ENCODE data around the gene MC5R.

DNA sequence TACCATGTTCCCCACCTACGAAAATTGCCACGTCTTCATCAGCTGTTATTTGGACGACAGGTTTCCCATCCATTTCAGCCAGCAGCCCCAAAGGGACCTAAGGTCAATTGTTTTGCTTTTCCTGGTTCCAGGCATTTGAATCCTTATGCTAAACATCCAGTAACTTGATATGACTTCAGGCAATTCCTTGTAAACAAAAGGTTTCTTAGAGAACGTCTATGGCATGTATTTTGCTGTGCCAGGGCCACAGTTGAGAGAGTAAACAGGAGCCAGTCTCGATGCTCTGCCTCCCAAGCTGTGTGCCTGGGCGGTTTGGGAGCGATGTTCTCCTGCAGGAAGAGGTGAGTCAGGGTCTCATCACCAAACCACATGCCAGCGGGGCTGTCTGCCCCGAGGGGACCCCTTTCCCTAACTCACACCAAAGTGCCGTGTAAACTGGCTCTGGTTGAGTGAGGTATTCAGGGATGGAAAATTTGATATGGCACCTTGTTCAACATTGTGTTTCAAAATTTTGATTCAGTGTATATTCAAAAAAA lies 12.9 kb upstream of the MC5R start:
- TF ChIP-seq POLR2AphosphoS5 (IDR thresholded peaks at IDR 0.05) = no peak
- TF ChIP-seq, protein P1, sequence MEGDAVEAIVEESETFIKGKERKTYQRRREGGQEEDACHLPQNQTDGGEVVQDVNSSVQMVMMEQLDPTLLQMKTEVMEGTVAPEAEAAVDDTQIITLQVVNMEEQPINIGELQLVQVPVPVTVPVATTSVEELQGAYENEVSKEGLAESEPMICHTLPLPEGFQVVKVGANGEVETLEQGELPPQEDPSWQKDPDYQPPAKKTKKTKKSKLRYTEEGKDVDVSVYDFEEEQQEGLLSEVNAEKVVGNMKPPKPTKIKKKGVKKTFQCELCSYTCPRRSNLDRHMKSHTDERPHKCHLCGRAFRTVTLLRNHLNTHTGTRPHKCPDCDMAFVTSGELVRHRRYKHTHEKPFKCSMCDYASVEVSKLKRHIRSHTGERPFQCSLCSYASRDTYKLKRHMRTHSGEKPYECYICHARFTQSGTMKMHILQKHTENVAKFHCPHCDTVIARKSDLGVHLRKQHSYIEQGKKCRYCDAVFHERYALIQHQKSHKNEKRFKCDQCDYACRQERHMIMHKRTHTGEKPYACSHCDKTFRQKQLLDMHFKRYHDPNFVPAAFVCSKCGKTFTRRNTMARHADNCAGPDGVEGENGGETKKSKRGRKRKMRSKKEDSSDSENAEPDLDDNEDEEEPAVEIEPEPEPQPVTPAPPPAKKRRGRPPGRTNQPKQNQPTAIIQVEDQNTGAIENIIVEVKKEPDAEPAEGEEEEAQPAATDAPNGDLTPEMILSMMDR (IDR thresholded peaks at IDR 0.05) = no peak
